Nucleus accumbens (tissue), 56 donors: Measurements from ENCODE around the gene TRMT1L.
A peak's percentile ranks its signal among the peaks of the same experiment; 100 is the strongest.
"Not testable (repeated sequence)": the region's sequence is repeated elsewhere in the genome, so short reads cannot be mapped to it uniquely, and the experiment has no call there.

ENCODE experiments used
- DNase-seq, 56 donors: peaks; one replicate each; lab custom pipeline; 2025; lab: John Stamatoyannopoulos, UW

Gene TRMT1L, protein sequence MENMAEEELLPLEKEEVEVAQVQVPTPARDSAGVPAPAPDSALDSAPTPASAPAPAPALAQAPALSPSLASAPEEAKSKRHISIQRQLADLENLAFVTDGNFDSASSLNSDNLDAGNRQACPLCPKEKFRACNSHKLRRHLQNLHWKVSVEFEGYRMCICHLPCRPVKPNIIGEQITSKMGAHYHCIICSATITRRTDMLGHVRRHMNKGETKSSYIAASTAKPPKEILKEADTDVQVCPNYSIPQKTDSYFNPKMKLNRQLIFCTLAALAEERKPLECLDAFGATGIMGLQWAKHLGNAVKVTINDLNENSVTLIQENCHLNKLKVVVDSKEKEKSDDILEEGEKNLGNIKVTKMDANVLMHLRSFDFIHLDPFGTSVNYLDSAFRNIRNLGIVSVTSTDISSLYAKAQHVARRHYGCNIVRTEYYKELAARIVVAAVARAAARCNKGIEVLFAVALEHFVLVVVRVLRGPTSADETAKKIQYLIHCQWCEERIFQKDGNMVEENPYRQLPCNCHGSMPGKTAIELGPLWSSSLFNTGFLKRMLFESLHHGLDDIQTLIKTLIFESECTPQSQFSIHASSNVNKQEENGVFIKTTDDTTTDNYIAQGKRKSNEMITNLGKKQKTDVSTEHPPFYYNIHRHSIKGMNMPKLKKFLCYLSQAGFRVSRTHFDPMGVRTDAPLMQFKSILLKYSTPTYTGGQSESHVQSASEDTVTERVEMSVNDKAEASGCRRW

DNA sequence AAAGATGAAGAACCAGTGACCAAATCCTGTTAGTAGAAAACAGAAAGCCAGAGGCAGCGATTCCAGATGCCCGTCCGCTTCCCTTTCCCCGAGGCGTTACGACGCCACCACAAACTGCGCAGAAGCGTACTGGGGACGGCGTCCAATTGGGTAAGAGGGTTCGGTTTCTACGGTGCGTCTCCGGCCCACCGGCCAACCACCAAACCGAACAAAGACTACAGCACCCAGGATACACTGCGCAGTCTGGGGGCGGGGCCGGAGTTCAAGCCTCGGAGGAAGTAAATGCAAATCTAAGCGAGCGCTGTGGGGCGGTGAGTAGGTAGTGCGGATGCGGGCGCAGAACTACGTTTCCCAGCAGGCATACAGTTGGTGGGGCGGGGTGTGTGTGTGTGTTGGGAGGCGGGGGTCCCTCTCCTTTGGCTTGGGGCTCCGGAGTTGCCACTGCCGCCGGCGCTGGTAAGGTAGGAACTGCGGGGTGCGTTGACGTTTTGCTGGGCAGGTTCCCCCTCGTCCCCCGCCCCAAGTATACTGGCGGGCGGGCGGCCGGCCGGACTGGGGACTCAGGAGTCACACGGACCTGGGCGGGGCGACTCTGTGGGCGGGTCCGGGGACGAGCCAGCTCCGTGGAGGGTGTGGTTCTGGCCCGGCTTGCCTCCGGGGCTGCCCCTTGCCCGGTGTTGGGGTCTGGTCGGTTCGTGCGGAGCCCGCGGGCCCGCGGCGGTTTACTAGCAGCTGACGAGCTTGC is at the start of gene TRMT1L, which contains the start of gene SWT1:
Gene TRMT1L, minus strand, starts transcription at position 100 of the 745 bp plus-strand sequence. CDS start 241 bp downstream, outside the sequence.
Gene SWT1, plus strand, starts transcription at position 314 of the 745 bp plus-strand sequence. CDS start 3,675 bp downstream, outside the sequence.
- peak; percentile 84 to 100 (median 99) for DNase-seq

DNA sequence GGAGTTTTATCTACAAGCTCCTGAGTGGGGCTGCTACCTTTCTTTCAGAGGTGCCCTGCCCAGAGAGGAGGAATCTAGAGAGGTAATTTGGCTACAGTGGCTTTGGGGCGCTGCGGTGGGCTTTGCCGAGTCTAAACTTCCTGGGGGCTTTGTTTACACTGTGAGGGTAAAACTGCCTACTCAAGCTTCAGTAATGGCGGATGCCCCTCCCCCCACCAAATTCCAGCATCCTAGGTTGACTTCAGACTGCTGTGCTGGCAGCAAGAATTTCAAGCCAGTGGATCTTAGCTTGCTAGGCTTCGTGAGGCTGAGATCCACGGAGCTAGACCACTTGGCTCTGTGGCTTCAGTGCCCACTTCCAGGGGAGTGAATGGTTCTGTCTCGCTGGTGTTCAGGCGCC is 44.1 kb upstream of the TRMT1L start:
- no peak for DNase-seq

GRCh38 chr1:185198712-185199111 is 42.0 kb upstream of the TRMT1L start:
- not testable (repeated sequence) for DNase-seq

- no peak for DNase-seq
These were observed 37.0 kb upstream of the TRMT1L start for GRCh38 chr1:185193756-185194155.

- peak in 30 of 56 donors; percentile 1 to 39 (median 10) for DNase-seq
These were observed 13.6 kb upstream of the TRMT1L start for GRCh38 chr1:185170291-185170848.

- no peak for DNase-seq
These were observed 9.4 kb upstream of the TRMT1L start for GRCh38 chr1:185166106-185166505.

GRCh38 chr1:185162491-185162890 is 5.7 kb upstream of the TRMT1L start:
- DNase-seq: no peak

DNA sequence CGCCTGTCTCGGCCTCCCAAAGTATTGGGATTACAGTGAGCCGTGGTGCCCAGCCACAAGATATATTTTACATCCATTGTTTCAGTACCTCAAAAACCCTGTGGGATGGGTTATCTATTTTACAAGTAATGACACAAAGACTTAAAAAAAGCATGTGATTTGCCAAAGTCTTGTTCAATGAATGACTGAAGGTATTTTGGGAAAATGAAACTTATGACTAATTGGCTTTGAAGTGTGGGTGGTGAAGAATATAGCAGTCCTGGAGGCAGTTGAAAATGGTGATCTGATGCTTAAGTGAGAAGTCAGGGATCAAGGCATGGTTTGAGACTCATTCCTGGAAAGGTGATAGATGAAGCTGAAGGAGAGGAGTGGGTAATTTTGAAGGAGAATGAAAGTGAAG is 3.2 kb upstream of the TRMT1L start:
- no peak for DNase-seq

DNA sequence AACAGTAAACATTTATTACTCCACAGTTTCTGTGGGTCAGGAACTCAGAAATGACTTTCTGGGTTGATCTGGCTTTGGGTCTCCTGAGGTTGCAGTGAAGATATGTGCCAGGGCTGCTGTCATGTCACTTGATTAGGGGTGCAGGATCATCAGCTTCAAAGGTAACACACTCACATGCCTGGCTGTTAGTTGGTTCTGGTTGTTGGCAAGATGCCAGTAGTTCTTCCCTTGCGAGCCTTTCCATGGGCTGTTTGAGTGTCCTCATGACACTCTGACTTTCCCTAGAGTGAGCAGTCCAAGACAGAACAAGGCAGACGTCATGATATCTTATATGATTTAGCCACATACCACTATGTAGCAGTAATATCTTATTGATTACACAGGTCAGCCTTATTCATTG is 2.0 kb upstream of the TRMT1L start:
- no peak for DNase-seq

GRCh38 chr1:185157599-185158412 is 1.1 kb upstream of the TRMT1L start:
- DNase-seq: peak in 10 of 56 donors; percentile 3 to 56 (median 18)

GRCh38 chr1:185156288-185156853 is 382 bp downstream of the TRMT1L start:
- peak in 12 of 56 donors; percentile 62 to 84 (median 74) for DNase-seq

DNA sequence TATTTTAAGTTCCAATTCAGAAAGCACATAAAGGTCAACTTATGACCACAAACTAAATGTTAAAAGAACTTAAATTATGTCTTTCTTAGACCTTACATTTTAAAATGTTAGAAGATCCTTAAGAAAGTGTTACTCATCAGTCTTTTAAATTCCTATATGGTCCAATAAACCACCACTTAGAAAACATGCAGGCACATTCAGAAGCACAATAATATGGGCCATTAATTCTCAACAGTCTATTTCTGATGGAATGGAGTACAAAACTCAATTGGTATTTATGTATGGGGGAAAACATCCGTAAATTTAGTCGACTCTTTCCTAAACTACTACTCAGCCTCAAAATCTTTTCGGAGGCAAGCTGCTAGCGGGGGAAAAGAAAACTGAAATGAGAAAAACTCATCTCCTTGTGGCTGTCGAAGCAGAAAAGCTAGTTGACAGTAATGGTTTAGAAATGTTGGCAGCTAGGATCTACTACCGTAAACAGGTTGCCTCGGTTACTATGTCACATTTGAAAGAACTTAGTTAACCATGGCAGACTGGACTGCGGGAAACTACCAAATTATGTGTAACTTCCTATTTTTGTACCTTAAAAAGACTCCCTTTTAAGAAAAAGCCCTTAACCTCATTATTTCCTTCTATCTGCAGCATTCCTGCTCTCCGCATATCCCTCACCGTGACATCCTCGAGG is 1.0 kb downstream of the TRMT1L start:
- no peak for DNase-seq

- DNase-seq: no peak
These were observed 1.7 kb downstream of the TRMT1L start for GRCh38 chr1:185154912-185155513.

GRCh38 chr1:185152187-185152767 is 4.5 kb downstream of the TRMT1L start:
- no peak for DNase-seq

DNA sequence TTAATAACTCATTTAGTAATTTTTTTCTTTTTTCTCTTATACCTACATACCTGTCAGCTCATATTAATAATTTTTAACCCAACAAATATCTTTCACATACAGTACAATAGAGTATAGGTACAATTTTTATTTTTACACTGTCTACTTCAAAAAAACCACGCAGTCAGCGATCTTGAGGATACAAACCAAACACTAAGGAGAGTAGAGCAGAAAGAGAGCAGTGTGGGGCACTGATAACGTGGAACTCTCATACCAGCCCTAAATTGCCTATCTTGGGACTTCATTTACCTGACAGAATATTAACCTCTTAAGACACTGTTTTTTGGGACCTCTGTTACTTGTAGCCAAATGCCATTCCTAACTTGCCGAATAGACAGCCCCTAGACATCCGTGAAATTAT is 5.5 kb downstream of the TRMT1L start:
- no peak for DNase-seq

GRCh38 chr1:185144233-185144632 is 12.5 kb downstream of the TRMT1L start:
- no peak for DNase-seq

DNA sequence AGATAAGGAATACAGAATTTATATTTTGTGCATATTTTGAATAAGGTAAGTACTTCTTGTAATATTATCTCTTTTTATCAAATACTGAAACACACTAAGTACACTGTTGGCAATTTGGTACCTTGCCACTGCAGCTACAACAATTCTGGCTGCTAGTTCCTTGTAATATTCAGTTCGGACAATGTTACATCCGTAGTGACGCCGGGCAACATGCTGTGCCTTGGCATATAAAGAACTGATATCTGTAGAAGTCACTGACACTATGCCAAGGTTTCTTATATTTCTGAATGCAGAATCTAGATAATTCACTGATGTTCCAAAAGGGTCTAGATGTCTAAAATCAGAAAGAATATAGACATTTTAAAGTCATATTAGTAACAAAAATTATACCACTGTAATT is 17.5 kb downstream of the TRMT1L start:
- no peak for DNase-seq
